GM10248 (cell line): Measurements from ENCODE around the gene CYREN.
"Not testable (repeated sequence)": the region's sequence is repeated elsewhere in the genome, so short reads cannot be mapped to it uniquely, and the experiment has no call there.

Experiments used
- CTCF ChIA-PET: fragments of 300-600 bp; sonication (Branson Sonifier 250); formaldehyde crosslinking; extraction: SDS; loops from one replicate; lab custom pipeline; 2021; ENCODE audit warnings: antibody characterized with exemption; lab: Yijun Ruan, JAX
- POLR2A ChIA-PET: fragments of 350-650 bp; sonication (Branson Sonifier 250); formaldehyde crosslinking; extraction: SDS; loops from one replicate; lab custom pipeline; 2020; ENCODE audit warnings: antibody characterized with exemption; lab: Yijun Ruan, JAX
- DNase-seq: peaks from one replicate; pipeline ENCODE4 v3.0.0; 2012; ENCODE audit errors: extremely low spot score
- TF ChIP-seq, protein P1 (sequence below): IDR thresholded peaks from 2 replicates; pipeline ENCODE4 v1.5.1; 2012; ENCODE audit warnings: mild to moderate bottlenecking, low read depth; ENCODE audit errors: extremely low read depth, missing control alignments, control extremely low read depth

CYREN gene

DNA sequence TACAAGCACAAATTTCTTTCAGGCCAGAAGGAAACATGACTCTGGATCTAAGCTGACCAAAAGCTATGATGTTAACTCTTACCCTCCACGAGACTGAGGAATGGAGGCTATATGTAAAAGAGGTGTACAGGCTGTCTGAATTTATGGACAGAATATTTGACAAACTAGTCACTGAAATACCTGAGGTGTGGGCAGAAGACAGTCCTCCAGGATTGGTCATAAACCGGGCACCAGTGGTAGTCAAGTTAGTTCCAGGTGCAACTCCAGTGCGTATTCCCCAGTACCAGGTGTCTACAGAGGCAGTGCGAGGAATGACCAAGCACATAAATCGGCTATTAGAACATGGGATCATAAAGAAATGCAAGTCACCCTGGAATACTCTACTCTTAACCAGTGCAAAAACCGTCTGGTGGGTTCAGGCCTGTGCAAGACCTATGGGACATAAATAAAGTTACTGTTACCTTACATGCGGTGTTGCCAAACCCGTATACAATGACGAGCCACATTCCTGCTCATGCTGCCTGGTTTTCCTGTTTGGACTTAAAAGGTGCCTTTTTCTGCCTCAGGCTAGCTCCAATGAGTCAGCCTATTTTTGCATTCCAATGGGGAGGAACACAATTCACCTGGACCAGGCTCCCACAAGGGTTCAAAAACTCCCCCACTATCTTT lies 6.7 kb upstream of the CYREN start:
- TF ChIP-seq, protein P1, sequence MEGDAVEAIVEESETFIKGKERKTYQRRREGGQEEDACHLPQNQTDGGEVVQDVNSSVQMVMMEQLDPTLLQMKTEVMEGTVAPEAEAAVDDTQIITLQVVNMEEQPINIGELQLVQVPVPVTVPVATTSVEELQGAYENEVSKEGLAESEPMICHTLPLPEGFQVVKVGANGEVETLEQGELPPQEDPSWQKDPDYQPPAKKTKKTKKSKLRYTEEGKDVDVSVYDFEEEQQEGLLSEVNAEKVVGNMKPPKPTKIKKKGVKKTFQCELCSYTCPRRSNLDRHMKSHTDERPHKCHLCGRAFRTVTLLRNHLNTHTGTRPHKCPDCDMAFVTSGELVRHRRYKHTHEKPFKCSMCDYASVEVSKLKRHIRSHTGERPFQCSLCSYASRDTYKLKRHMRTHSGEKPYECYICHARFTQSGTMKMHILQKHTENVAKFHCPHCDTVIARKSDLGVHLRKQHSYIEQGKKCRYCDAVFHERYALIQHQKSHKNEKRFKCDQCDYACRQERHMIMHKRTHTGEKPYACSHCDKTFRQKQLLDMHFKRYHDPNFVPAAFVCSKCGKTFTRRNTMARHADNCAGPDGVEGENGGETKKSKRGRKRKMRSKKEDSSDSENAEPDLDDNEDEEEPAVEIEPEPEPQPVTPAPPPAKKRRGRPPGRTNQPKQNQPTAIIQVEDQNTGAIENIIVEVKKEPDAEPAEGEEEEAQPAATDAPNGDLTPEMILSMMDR, result no peak
- ChIA-PET CTCF (interaction anchor here (1.0 to 4.7 kb wide), 4 partner anchors 7 to 98 kb away, joined by 3 to 29 read pairs (median 4); partner anchors contain the start of gene CYREN), POLR2A (no interaction called here)
- no peak for DNase-seq

DNA sequence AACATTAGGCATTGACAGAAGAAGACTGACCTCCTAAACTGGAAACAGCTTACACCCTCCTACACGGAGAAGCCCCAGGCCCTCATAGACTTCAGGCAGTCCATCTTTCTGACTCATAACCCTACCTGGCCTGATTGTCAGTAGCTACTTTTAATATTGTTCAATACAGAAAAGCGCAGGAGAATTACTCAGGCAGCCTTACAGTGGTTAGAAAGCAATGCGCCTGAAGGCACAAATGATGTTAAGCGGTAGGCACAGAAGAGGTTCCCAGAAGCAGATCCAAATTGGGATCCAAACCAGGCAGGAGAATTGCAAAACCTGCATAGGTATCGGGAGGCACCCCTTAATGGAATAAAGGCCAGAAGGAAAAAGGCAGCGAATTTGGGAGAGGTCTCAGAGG lies 5.4 kb upstream of the CYREN start:
- ChIA-PET CTCF (interaction anchor here (1.8 to 2.4 kb wide), 2 partner anchors 11 to 23 kb away, joined by 4 to 10 read pairs; no protein-coding TSS in a partner anchor), POLR2A (no interaction called here)
- no peak for DNase-seq
- TF ChIP-seq, protein P1, result no peak

DNA sequence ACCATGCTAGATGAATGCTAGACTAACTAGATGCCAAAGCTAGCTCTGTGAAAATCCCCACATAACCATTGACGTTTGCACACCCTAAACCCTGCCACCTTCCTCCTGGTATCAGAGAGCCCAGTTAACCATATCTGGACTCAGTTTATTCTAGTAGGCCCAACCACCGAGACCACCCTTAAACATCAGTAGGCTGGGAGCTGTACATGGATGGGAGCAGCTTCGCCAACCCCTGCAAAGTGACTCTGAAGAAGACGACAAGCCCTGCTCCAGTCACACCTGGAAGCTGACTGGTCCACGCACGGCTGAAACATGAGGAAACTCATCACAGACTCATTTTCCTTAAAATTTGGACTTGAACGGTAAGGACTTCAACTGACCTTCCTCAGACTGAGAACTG lies 4.4 kb upstream of the CYREN start:
- DNase-seq, result no peak
- CTCF ChIA-PET, result interaction anchor here (1.1 to 2.4 kb wide), 4 partner anchors 10 to 188 kb away, joined by 3 to 11 read pairs (median 6); partner anchors contain the start of gene AGBL3
- POLR2A ChIA-PET, result interaction anchor here (1.1 to 2.1 kb wide), 2 partner anchors 12 to 60 kb away, joined by 3 to 6 read pairs; no protein-coding TSS in a partner anchor
- TF ChIP-seq, protein P1, result no peak

DNA sequence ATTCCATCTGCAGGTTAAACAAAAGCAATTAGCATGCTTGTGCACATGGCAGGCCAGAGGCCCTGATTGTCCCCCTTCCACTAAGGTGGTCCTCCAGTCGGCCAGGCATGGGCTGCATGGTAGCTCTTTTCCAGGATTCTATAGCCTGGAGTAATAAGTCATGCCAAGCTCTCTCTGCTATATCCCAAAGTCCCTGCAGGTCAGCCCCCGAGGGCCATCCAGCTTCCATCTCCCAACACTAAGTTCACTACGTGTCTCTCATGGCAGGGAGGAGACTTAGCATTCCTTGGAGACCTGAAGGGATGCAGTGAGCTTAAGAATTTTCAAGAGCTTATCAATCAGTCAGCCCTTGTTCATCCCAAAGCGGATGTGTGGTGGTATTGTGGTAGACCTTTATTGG lies 3.4 kb upstream of the CYREN start:
- CTCF ChIA-PET, result interaction anchor here (0.9 to 2.4 kb wide), 5 partner anchors 9 to 187 kb away, joined by 3 to 11 read pairs (median 4); partner anchors contain the start of gene AGBL3
- POLR2A ChIA-PET, result interaction anchor here (2.1 kb wide), 1 partner anchor 13 kb away, joined by 6 read pairs; no protein-coding TSS in a partner anchor
- DNase-seq, result not testable (repeated sequence)

DNA sequence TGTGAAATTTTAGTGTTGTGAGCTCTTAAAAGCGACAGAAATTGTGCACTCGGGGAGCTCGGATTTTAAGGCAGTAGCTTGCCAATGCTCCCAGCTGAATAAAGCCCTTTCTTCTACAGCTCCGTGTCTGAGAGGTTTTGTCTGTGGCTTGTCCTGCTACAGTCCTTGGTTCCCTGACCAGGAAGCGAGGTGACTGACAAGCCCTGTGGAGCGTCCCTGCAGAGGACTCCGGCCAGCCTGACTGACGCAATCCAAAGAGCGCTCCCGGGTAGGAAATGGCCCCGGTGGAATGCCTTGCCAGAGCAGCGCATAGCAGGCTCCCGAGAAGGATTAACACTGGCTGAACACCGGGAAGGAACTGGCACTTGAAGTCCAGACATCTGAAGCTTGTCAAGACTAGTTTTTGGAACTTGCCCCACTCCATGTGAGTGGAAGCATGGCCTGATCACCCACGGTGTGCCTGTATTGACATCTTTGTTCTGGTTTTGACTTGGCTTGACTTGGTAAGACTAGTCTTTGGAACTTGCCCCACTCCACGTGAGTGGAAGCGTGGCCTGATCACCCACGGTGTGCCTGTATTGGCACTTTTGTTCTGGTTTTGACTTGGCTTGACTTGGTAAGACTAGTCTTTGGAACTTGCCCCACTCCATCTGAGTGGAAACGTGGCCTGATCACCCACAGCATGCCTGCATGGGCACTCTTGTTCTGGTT lies 1.2 kb upstream of the CYREN start:
- not testable (repeated sequence) for DNase-seq
- ChIA-PET POLR2A (interaction anchor here (1.3 kb wide), 1 partner anchor 15 kb away, joined by 4 read pairs; no protein-coding TSS in a partner anchor), CTCF (interaction anchor here (1.2 to 5.0 kb wide), 12 partner anchors 8 to 538 kb away, joined by 3 to 40 read pairs (median 13); partner anchors contain the start of genes AGBL3 and TMEM140)

DNA sequence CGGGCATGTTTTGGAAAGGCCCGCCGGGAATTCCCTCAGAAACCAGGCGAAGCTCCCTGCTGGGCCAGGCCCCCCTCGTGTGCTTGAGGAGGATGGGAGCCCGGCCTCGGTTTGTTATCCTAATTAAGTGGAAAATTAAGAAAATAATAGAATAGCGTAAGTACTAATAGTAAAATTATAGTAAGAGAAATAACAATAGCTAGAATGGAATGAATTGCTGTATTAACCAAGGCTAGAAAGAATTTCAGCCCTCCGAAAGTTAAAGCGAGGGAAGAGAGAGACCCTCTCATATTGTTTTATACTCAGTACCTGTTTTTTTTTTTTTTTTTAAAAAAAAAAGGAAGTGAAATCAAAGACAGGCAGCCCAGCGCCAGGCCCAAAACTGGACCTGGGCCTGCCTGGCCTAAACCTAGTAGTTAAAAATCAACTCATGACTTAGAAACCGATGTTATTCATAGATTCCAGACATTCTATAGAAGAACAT lies 533 bp upstream of the CYREN start:
- CTCF ChIA-PET, result interaction anchor here (1.0 to 5.0 kb wide), 17 partner anchors 8 to 541 kb away, joined by 3 to 40 read pairs (median 12); partner anchors contain the start of genes AGBL3 and TMEM140
- POLR2A ChIA-PET, result interaction anchor here (1.0 to 1.3 kb wide), 2 partner anchors 10 to 15 kb away, joined by 3 to 4 read pairs; no protein-coding TSS in a partner anchor
- DNase-seq, result not testable (repeated sequence)

DNA sequence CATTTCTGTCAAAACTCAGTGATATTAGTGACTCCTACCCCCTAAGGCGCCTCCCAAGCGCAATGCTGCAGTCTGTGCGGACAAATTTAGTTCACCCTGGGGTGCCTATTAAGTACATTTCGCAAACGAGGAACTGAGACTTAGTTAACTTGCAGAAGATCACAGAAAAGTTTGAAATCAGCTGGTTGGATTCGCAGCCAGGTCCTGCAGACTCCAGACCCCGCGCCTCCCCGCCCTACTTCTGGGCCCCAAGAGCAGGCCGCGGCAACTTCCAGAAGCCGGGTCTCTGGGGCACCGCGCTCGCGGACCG lies 588 bp downstream of the CYREN start:
- ChIA-PET POLR2A (interaction anchor here (1.2 kb wide), 1 partner anchor 22 kb away, joined by 3 read pairs; the partner anchor contains the start of gene TMEM140), CTCF (interaction anchor here (0.8 to 5.0 kb wide), 20 partner anchors 9 to 540 kb away, joined by 3 to 40 read pairs (median 10); partner anchors contain the start of genes AGBL3 and TMEM140)
- no peak for DNase-seq
- TF ChIP-seq, protein P1, result no peak
